Retinal pigment epithelial cell (primary cell): ENCODE measurements around the gene ZP1.

Source experiments
- DNase-seq: peaks from one replicate; pipeline ENCODE4 v3.0.0-alpha.2; 2010; ENCODE audit warnings: low read depth
- H3K4me3 ChIP-seq: 2 replicates; pipeline ENCODE4 v1.5.1; 2011; ENCODE audit warnings: mild to moderate bottlenecking, low read length, control low read depth, moderate library complexity
- TF ChIP-seq, protein P1 (sequence below): conservative IDR thresholded peaks from 2 replicates; pipeline ENCODE4 v1.5.1; 2011; ENCODE audit warnings: low read depth, low read length, control low read depth, inconsistent platforms

The ZP1 gene

DNA sequence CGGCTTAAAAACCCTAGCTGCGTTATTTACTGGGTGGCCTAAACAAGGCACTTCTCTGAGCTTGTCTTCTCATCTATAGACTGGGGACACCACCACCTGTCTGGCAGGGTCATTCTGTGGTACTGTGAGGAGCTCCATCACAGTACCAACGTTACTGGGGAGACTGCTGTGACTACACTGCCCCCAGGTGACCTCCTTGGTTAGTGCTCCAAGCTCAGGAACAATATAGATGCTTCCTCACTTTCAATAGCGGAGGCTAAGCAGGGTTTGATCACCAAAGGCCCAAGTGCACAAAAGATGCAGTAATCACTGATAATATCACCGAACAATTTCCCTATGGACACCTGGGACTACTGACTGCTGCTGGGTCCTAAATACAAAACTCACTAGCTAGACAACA is 20.2 kb downstream of the ZP1 start:
- no peak for DNase-seq
- TF ChIP-seq, protein P1, sequence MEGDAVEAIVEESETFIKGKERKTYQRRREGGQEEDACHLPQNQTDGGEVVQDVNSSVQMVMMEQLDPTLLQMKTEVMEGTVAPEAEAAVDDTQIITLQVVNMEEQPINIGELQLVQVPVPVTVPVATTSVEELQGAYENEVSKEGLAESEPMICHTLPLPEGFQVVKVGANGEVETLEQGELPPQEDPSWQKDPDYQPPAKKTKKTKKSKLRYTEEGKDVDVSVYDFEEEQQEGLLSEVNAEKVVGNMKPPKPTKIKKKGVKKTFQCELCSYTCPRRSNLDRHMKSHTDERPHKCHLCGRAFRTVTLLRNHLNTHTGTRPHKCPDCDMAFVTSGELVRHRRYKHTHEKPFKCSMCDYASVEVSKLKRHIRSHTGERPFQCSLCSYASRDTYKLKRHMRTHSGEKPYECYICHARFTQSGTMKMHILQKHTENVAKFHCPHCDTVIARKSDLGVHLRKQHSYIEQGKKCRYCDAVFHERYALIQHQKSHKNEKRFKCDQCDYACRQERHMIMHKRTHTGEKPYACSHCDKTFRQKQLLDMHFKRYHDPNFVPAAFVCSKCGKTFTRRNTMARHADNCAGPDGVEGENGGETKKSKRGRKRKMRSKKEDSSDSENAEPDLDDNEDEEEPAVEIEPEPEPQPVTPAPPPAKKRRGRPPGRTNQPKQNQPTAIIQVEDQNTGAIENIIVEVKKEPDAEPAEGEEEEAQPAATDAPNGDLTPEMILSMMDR: peak; percentile 78

DNA sequence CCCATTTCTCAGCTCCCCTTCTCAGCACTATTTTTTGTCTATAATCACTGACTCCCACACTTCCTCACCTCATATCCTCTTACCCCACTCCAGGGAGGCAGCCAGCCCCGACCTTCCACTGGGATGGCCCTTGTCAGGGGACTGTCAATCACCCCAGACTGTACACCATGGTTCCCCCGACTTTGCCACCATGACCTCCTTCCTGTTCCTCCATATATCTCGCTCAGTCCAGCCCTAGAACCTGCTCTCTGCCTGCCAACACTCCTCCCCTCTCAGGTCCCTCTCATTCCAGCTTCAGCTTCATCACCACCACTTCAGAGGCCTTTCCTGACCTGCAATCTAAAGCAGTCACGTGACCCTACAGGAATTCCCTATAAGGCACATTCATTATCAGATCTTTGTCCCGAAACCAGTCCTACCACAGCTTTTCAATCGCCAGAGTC is 22.5 kb downstream of the ZP1 start:
- TF ChIP-seq, protein P1: no peak
- no peak overlapping the region for H3K4me3 ChIP-seq
- DNase-seq: no peak

More for the DNA sequence above, 20.2 kb downstream of the ZP1 start:
- H3K4me3 ChIP-seq: no peak overlapping the region

DNA sequence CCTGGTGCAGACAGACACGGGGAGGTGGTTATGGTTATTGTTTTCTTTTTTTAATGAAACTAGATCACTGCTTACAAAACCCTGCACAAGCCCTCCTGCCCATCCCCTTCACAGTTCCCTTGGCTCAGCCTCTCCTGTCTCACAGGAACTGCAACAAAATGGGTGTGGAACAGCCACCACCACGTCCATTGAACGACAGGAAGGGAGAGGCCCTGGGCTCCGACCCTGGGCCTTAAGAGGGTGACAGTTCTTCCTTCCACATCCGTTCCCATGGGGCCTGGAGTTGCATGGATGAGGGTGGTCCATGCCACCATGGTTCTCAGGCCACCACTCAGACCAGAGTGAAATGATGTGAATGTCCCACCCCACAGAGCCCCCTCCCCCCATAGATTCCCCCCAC is 23.4 kb downstream of the ZP1 start:
- TF ChIP-seq, protein P1: no peak
- no peak for DNase-seq
- H3K4me3 ChIP-seq: no peak overlapping the region

DNA sequence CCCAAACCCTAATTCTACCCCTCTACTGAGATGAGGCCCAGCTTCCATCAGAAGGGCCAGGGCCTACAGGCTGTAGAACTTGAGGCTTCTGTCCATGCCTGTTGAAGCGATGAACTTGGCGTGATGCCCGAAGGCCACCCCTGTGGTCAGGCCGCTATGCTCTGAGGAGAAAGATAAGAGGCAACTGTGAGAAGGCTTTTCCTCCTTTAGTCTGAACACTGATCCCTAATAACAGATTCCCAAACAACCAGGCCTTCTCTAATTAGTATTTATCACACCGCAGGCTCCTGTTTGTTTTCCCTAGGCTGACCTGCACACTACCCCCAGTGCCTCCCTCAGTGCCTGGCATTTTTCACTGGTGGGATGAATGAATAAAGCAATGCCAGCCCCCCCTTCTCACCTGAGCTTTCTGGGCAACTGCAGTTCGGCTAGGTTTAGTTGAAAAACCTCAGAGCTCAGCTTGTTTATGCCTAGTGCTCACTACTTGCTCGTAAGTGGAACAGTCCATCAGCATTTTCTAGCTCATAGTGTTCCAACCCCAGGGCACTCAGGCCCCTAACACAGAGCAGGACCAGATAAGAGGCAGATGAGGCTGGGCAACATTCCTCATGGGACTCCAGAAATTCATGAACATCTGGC is 23.9 kb downstream of the ZP1 start:
- no peak for DNase-seq
- no peak overlapping the region for H3K4me3 ChIP-seq
- TF ChIP-seq, protein P1: no peak

DNA sequence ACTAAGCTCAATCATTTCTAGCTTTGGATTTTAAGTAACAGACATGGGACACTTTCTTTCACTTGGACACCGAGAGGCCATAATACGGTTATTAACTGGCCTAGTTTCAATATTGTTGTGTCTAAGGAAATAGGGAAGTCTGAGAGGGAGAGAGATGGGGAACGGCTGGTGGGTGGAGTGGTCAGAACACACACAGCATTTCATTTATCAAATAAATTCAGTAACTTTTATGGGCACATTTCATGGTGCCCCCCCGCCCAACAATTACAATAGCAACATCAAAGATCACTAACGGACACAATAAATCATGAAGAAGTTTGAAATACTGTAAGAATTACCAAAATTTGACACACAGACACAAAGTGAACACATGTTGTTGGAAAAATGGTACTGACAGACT is 28.3 kb downstream of the ZP1 start:
- DNase-seq: no peak
- TF ChIP-seq, protein P1: no peak
- no peak overlapping the region for H3K4me3 ChIP-seq

DNA sequence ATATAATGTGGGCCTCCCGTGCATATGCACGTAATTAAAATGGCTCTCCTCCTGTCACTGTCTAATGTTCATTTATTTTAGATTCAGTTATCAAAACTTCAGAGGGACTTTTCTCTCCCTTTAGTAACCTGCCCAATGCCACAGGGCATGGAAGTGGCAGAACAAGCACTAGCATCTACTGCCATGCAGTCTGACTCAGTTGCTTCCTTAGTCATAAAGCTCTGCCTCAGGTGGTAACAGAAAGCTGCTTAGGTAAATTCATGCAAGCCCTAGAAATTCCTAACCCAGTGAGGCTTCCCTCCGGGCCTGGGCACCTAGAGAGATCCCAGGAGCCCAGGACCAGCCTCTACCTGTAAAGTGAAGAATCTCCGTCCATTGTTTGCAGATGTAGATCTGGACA is 30.2 kb downstream of the ZP1 start:
- no peak for DNase-seq
- TF ChIP-seq, protein P1: no peak
- no peak overlapping the region for H3K4me3 ChIP-seq

DNA sequence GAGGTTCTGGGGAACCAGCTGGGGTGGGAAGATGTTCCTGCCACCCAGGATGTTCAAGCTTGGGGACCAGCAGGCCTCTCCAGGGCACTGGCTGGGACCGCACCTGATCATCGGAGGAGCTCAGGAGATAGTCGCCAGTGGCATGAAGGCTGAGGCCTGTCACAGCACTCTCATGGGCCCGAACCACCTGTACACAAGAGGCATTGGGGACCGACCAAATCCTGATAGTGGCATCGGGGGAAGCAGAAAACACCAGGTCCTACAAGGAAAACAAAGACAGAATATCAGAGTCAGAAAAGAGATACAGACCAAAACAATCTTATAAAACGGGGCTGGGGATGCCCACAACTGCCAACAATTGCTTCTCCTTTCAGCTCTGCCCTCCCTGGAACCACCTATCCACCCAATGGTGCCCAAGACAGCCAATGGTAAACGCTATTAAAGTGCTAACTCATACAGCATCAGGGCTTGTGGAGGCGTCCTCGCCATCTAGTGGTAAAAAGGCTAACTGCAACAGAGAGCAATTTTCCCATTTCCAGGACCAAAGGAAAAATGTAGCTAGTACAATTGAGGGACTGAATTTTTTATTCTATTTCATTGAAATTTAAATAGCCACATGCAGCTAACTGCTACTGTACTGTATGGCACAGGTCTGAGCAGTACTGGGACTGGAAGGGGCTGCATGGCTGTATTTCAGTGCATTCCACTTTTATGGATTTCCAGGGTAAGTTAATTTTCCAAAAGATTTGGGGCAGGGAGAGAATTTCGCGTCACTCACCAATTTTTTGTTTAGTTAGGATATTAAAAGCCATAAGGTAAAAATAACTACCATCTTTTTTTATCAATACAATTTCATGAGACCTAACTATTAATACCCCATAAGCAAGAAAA is 31.9 kb downstream of the ZP1 start:
- TF ChIP-seq, protein P1: peak; percentile 99
- H3K4me3 ChIP-seq: no peak overlapping the region
- no peak for DNase-seq
